Mesodermal cell (in vitro differentiated cells): Measurements from ENCODE around the gene NDUFA5.
A peak's percentile ranks its signal among the peaks of the same experiment; 100 is the strongest.
"Not testable (repeated sequence)": the region's sequence is repeated elsewhere in the genome, so short reads cannot be mapped to it uniquely, and the experiment has no call there.

Experiments
- H3K27ac ChIP-seq: 2 replicates; pipeline ENCODE4 v1.7.0; 2013; ENCODE audit warnings: mild to moderate bottlenecking, low read depth, low read length, moderate library complexity; ENCODE audit not compliant: severe bottlenecking
- H3K36me3 ChIP-seq: 2 replicates; pipeline ENCODE4 v1.7.1; 2013; ENCODE audit warnings: mild to moderate bottlenecking, low read length, moderate library complexity; ENCODE audit not compliant: control insufficient read depth, insufficient read depth
- H3K4me1 ChIP-seq: one replicate; pipeline ENCODE4 v1.7.1; 2013; ENCODE audit warnings: mild to moderate bottlenecking, low read length; ENCODE audit not compliant: insufficient read depth, control insufficient read depth, poor library complexity, severe bottlenecking
- H3K4me3 ChIP-seq: 2 replicates; pipeline ENCODE4 v1.7.0; 2013; ENCODE audit warnings: low read length, control low read depth, mild to moderate bottlenecking; ENCODE audit not compliant: insufficient read depth, poor library complexity, severe bottlenecking; ENCODE audit errors: extremely low read depth
- H3K9me3 ChIP-seq: 2 replicates; pipeline ENCODE4 v1.7.1; 2013; ENCODE audit warnings: mild to moderate bottlenecking, low read length, moderate library complexity; ENCODE audit not compliant: control insufficient read depth
- WGBS, 2 experiments: methylation state at CpG; one replicate each; pipeline ENCODE4 v1.1.5; 2013; ENCODE audit warnings: missing lambda C conversion rate in 2 of 2; ENCODE audit not compliant: insufficient coverage in 2 of 2; 5-methylcytosine and 5-hydroxymethylcytosine counted together

The NDUFA5 gene

GRCh38 chr7:123557016-123557397, 611 bp downstream of the NDUFA5 start:
- H3K36me3 ChIP-seq, result peaks cover 29% of the 10 kb centered on the region
- H3K27ac ChIP-seq, result peak overlapping the region; percentile 86
- 6 to 8% methylated on average over 9 to 12 of the region's 12 CpGs for WGBS, 2 experiments
- H3K4me3 ChIP-seq, result peak overlapping the region; percentile 83
- no peaks in the 10 kb centered on the region for H3K4me1 ChIP-seq
- no peaks in the 10 kb centered on the region for H3K9me3 ChIP-seq

GRCh38 chr7:123555484-123555883, 2.1 kb downstream of the NDUFA5 start:
- Histone ChIP-seq H3K36me3 (peaks cover 31% of the 10 kb centered on the region), H3K4me1 (no peaks in the 10 kb centered on the region), H3K4me3 (no peak overlapping the region), H3K9me3 (no peaks in the 10 kb centered on the region), H3K27ac (no peak overlapping the region)

- 100% methylated on average over 1 of the region's 3 CpGs for WGBS, 2 experiments
- H3K4me1 ChIP-seq, result no peaks in the 10 kb centered on the region
- no peak overlapping the region for H3K4me3 ChIP-seq
- no peak overlapping the region for H3K27ac ChIP-seq
- peaks cover 44% of the 10 kb centered on the region for H3K36me3 ChIP-seq
- no peaks in the 10 kb centered on the region for H3K9me3 ChIP-seq
Measured at GRCh38 chr7:123553159-123553558, 4.5 kb downstream of the NDUFA5 start.

GRCh38 chr7:123552641-123553040, 5.0 kb downstream of the NDUFA5 start:
- Histone ChIP-seq H3K9me3 (no peaks in the 10 kb centered on the region), H3K36me3 (peaks cover 46% of the 10 kb centered on the region), H3K27ac (no peak overlapping the region), H3K4me3 (no peak overlapping the region), H3K4me1 (no peaks in the 10 kb centered on the region)
- WGBS, 2 experiments, result 92 to 100% methylated on average over 2 of the region's 2 CpGs

- H3K27ac ChIP-seq, H3K4me1 ChIP-seq, H3K4me3 ChIP-seq, H3K9me3 ChIP-seq: not testable (repeated sequence)
- peaks cover 51% of the 10 kb centered on the region for H3K36me3 ChIP-seq
Measured at GRCh38 chr7:123552134-123552533, 5.5 kb downstream of the NDUFA5 start.

GRCh38 chr7:123548406-123548805, 9.2 kb downstream of the NDUFA5 start:
- no peak overlapping the region for H3K4me3 ChIP-seq
- no peaks in the 10 kb centered on the region for H3K9me3 ChIP-seq
- H3K36me3 ChIP-seq, result peaks cover 37% of the 10 kb centered on the region
- no peak overlapping the region for H3K27ac ChIP-seq
- H3K4me1 ChIP-seq, result no peaks in the 10 kb centered on the region
- no CpG with 5 or more reads among the region's 1 CpG for WGBS, 2 experiments

GRCh38 chr7:123539871-123540270, 17.7 kb downstream of the NDUFA5 start:
- Histone ChIP-seq H3K9me3 (no peaks in the 10 kb centered on the region), H3K4me1 (no peaks in the 10 kb centered on the region), H3K4me3 (no peak overlapping the region), H3K27ac (no peak overlapping the region), H3K36me3 (no peaks in the 10 kb centered on the region)
- 80% methylated on average over 1 of the region's 1 CpG; no CpG with 5 or more reads in 1 of the 2 experiments for WGBS, 2 experiments

- H3K4me1 ChIP-seq, result no peaks in the 10 kb centered on the region
- H3K27ac ChIP-seq, result no peak overlapping the region
- H3K9me3 ChIP-seq, result no peaks in the 10 kb centered on the region
- WGBS, 2 experiments, result no CpG with 5 or more reads among the region's 1 CpG
- no peak overlapping the region for H3K4me3 ChIP-seq
- no peaks in the 10 kb centered on the region for H3K36me3 ChIP-seq
Measured at GRCh38 chr7:123538897-123539296, 18.7 kb downstream of the NDUFA5 start.

- 63 to 78% methylated on average over 1 to 5 of the region's 7 CpGs for WGBS, 2 experiments
- Histone ChIP-seq H3K36me3 (no peaks in the 10 kb centered on the region), H3K4me1 (no peaks in the 10 kb centered on the region), H3K9me3 (no peaks in the 10 kb centered on the region), H3K4me3 (no peak overlapping the region), H3K27ac (no peak overlapping the region)
Measured at GRCh38 chr7:123538189-123538714, 19.4 kb downstream of the NDUFA5 start.

- Histone ChIP-seq H3K4me1 (no peaks in the 10 kb centered on the region), H3K27ac (no peak overlapping the region), H3K36me3 (no peaks in the 10 kb centered on the region), H3K4me3 (no peak overlapping the region), H3K9me3 (no peaks in the 10 kb centered on the region)
- WGBS, 2 experiments, result no CpG with 5 or more reads among the region's 3 CpGs
Measured at GRCh38 chr7:123537026-123537642, 20.5 kb downstream of the NDUFA5 start.

GRCh38 chr7:123535517-123535916, 22.1 kb downstream of the NDUFA5 start:
- H3K36me3 ChIP-seq, result no peaks in the 10 kb centered on the region
- no peaks in the 10 kb centered on the region for H3K9me3 ChIP-seq
- H3K4me1 ChIP-seq, result no peaks in the 10 kb centered on the region
- 93 to 95% methylated on average over 5 to 9 of the region's 12 CpGs for WGBS, 2 experiments
- no peak overlapping the region for H3K27ac ChIP-seq
- H3K4me3 ChIP-seq, result peak overlapping the region; percentile 52
